GM23248 (cell line): ENCODE results near the gene CHRNE. TPM values are rescaled to one million over a fixed set of nuclear protein-coding genes. Genes with fewer than 3 reads are reported as not detected.

Experiments
- DNase-seq: peaks from one replicate; pipeline ENCODE4 v3.0.0-alpha.2; 2015
- H2AFZ ChIP-seq: fragments of 200-600 bp; sonication (generic); 2 replicates; pipeline ENCODE4 v1.6.1; 2016; ENCODE audit warnings: antibody characterized with exemption
- H3F3A ChIP-seq: fragments of 200-600 bp; sonication (generic); 2 replicates; pipeline ENCODE4 v1.6.1; 2016; ENCODE audit warnings: mild to moderate bottlenecking, antibody characterized with exemption, mixed run types; ENCODE audit not compliant: insufficient read depth
- H3K27ac ChIP-seq: fragments of 200-600 bp; sonication (generic); 2 replicates; pipeline ENCODE4 v1.5.1; 2016; ENCODE audit warnings: mild to moderate bottlenecking
- H3K27me3 ChIP-seq: fragments of 200-600 bp; sonication (generic); replicated peaks from 2 replicates; pipeline ENCODE4 v1.6.1; 2016; ENCODE audit warnings: mild to moderate bottlenecking; ENCODE audit not compliant: insufficient read depth
- H3K36me3 ChIP-seq: fragments of 200-600 bp; sonication (generic); 2 replicates; pipeline ENCODE4 v1.6.1; 2016; ENCODE audit warnings: low read depth, mild to moderate bottlenecking
- H3K4me1 ChIP-seq: fragments of 200-600 bp; sonication (generic); 2 replicates; pipeline ENCODE4 v1.6.1; 2016; ENCODE audit warnings: mild to moderate bottlenecking; ENCODE audit not compliant: insufficient read depth
- H3K4me2 ChIP-seq: fragments of 200-600 bp; sonication (generic); one replicate; pipeline ENCODE4 v1.6.1; 2016; ENCODE audit warnings: mild to moderate bottlenecking; ENCODE audit not compliant: unreplicated experiment
- H3K4me3 ChIP-seq: fragments of 200-600 bp; sonication (generic); 2 replicates; pipeline ENCODE4 v1.5.1; 2016; ENCODE audit warnings: mild to moderate bottlenecking
- H3K79me2 ChIP-seq: fragments of 200-600 bp; sonication (generic); 2 replicates; pipeline ENCODE4 v1.6.1; 2016; ENCODE audit warnings: mild to moderate bottlenecking; ENCODE audit not compliant: insufficient read depth
- H3K9ac ChIP-seq: fragments of 200-600 bp; sonication (generic); 2 replicates; pipeline ENCODE4 v1.6.1; 2016; ENCODE audit warnings: mild to moderate bottlenecking
- H3K9me2 ChIP-seq: fragments of 200-600 bp; sonication (generic); 2 replicates; pipeline ENCODE4 v1.6.1; 2016; ENCODE audit warnings: mixed run types, mild to moderate bottlenecking, moderate library complexity; ENCODE audit not compliant: insufficient read depth
- H3K9me3 ChIP-seq: fragments of 200-600 bp; sonication (generic); one replicate; pipeline ENCODE4 v1.6.1; 2017; ENCODE audit warnings: low read depth
- H4K20me1 ChIP-seq: fragments of 200-600 bp; sonication (generic); 2 replicates; pipeline ENCODE4 v1.6.0; 2016; ENCODE audit not compliant: insufficient read depth
- EZH2 ChIP-seq: fragments of 200-600 bp; sonication (generic); IDR thresholded peaks from 2 replicates; pipeline ENCODE4 v1.6.1; 2018; ENCODE audit warnings: antibody characterized with exemption, mild to moderate bottlenecking; ENCODE audit not compliant: insufficient read depth, poor library complexity, severe bottlenecking
- EZH2phosphoT487 ChIP-seq: fragments of 200-600 bp; sonication (generic); IDR thresholded peaks from 2 replicates; pipeline ENCODE4 v1.6.1; 2018; ENCODE audit warnings: antibody characterized with exemption, moderate library complexity, mild to moderate bottlenecking, low read depth; ENCODE audit not compliant: insufficient read depth
- WGBS, 2 experiments: methylation state at CpG; one replicate each; pipeline ENCODE4 v1.1.6; 2015 to 2017; ENCODE audit warnings: low lambda C conversion rate in 2 of 2, low coverage in 1 of 2; ENCODE audit errors: missing lambda C conversion rate in 2 of 2; 5-methylcytosine and 5-hydroxymethylcytosine counted together
- in situ Hi-C: fragments of 300-500 bp; cut with MboI; formaldehyde crosslinking; loops from 2 replicates; pipeline ENCODE4 v1.15.0; 2020
- polyA plus RNA-seq: library from polyadenylated mRNA; unstranded; fragments of >200 nt; fragmentation: Nextera tagmentation; extraction: Ambion mirVana; gene quantifications from 2 replicates; pipeline ENCODE4 v1.2.1, GENCODE V29; 2016
- total RNA-seq: library from RNA; depleted of rRNA; stranded (reverse); fragments of >200 nt; shearing (Covaris generic); gene quantifications from 2 replicates; pipeline ENCODE4 v1.2.3, GENCODE V29; 2014

CHRNE gene
- total and polyA plus RNA-seq, 2 experiments from 2014 or later, result 0.84 to 0.86 TPM

DNA sequence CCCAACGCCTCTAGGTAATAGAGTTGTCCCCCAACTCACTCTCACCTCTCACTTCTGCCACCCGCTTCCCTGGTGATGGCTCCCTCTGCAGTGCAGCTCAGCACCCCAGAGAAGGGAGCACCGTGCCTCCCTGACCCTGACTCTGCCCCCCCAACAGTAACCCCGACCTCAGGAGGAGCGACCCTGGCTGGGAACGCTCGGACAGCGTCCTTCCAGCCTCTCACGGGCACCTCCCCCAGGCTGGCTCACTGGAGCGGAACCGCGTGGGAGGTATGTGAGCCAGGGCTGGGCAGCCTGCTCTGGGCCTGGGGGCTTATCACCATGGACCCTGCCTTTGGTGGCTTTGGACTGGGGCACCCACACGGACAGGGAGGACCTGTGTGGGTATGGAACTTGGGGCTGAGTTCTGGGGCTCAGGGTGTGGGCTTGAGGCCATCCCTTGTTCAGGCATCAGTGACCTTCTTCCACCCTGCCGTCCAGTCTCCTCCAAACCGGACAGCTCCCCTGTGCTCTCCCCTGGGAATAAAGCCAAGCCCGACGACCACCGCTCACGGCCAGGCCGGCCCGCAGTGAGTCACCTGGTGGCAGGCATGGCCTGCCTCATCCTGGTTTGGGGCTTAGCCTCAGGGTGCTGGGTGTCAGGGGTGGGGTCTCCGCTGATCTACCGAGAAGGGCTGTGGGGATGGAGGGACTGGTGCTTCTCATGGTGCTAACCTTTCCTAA lies 10.2 kb downstream of the CHRNE start:
- no peaks in the 10 kb centered on the region for H3F3A ChIP-seq
- DNase-seq, result no peak

DNA sequence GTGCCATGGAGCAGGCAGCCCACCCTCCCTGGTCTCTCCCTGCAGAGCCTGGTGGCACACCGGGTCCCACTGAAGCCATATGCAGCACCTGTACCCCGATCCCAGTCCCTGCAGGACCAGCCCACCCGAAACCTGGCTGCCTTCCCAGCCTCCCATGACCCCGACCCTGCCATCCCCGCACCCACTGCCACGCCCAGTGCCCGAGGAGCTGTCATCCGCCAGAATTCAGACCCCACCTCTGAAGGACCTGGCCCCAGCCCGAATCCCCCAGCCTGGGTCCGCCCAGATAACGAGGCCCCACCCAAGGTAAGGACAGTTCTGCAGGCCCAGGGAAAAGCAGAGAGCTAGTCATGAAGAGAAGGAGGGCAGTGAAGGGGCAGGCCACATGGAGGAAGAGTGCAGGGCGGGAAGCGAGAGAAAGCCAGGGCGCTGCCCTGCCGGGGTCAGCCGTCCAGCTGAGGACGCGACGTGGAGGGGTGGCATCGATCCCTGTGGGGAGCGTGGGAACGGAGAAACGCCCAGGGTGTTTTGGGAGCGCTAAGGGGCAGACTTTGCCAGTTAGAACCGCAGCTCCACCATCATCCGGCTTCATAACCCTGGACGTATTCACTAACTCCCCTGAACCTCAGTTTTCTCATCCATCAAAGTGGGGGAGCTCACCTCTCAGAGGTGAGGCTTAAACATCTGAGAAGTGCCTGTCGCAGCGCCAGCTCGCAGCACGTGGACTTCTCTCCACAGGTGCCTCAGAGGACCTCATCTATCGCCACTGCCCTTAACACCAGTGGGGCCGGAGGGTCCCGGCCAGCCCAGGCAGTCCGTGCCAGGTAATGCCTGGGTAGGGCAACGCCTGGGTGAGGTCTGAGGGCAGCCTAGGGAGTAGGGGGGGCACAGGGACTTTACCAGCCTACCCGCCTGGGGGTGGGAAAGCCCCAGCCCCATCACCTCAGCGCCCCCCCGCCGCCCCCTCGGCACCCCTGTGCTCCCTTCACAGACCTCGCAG lies 11.2 kb downstream of the CHRNE start:
- no peaks in the 10 kb centered on the region for H3K79me2 ChIP-seq
- H4K20me1 ChIP-seq, result no peaks in the 10 kb centered on the region
- H3K4me1 ChIP-seq, result no peaks in the 10 kb centered on the region
- no peak for TF ChIP-seq EZH2phosphoT487
- in situ Hi-C loops, result loop anchor here (10.0 kb wide), 1 partner anchor 177 kb away; the partner anchor contains the start of gene ARRB2
- H3F3A ChIP-seq, result no peaks in the 10 kb centered on the region
- no peak overlapping the region for H2AFZ ChIP-seq
- H3K36me3 ChIP-seq, result no peaks in the 10 kb centered on the region; the same call in 1 of the 2 replicates
- no peaks in the 10 kb centered on the region for H3K9me3 ChIP-seq
- WGBS, 2 experiments, result 88 to 94% methylated on average over 37 to 42 of the region's 42 CpGs
- no peak overlapping the region for H3K4me3 ChIP-seq
- H3K9ac ChIP-seq, result no peak overlapping the region
- H3K27me3 ChIP-seq, result no peaks in the 10 kb centered on the region
- no peak overlapping the region for H3K27ac ChIP-seq
- DNase-seq, result no peak
- H3K9me2 ChIP-seq, result no peaks in the 10 kb centered on the region
- H3K4me2 ChIP-seq, result no peak overlapping the region

More for the DNA sequence above, 10.2 kb downstream of the CHRNE start:
- H3K9me3 ChIP-seq, result no peaks in the 10 kb centered on the region
- no peaks in the 10 kb centered on the region for H3K27me3 ChIP-seq
- H2AFZ ChIP-seq, result no peak overlapping the region
- no peak overlapping the region for H3K4me2 ChIP-seq
- no peak overlapping the region for H3K4me3 ChIP-seq
- H3K27ac ChIP-seq, result no peak overlapping the region
- TF ChIP-seq EZH2, result no peak
- TF ChIP-seq EZH2phosphoT487, result no peak
- no peaks in the 10 kb centered on the region; the same call in 1 of the 2 replicates for H3K36me3 ChIP-seq
- H3K79me2 ChIP-seq, result no peaks in the 10 kb centered on the region
- no peaks in the 10 kb centered on the region for H4K20me1 ChIP-seq
- no peaks in the 10 kb centered on the region for H3K9me2 ChIP-seq
- H3K9ac ChIP-seq, result no peak overlapping the region
- in situ Hi-C loops, result loop anchor here (10.0 kb wide), 1 partner anchor 178 kb away; the partner anchor contains the start of gene ARRB2
- no peaks in the 10 kb centered on the region for H3K4me1 ChIP-seq
- WGBS, 2 experiments, result 86 to 89% methylated on average over 22 to 23 of the region's 23 CpGs

DNA sequence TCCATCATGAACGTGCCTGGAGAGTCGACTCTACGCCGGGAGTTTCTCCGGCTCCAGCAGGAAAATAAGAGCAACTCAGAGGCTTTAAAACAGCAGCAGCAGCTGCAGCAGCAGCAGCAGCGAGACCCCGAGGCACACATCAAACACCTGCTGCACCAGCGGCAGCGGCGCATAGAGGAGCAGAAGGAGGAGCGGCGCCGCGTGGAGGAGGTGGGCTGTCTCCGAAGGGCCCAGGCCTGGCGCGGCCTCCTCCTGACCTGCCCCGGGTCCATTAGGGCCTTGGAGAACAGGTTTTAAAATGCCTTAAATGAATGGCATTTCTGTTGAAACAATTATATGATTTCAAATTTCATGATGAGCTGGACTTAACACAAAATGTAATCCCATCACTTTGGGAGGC lies 15.3 kb downstream of the CHRNE start:
- Histone ChIP-seq H3K27me3 (no peaks in the 10 kb centered on the region), H3K9ac (no peak overlapping the region), H3K4me1 (no peaks in the 10 kb centered on the region), H4K20me1 (no peaks in the 10 kb centered on the region), H3K4me3 (no peak overlapping the region), H3K79me2 (no peaks in the 10 kb centered on the region), H3K4me2 (no peak overlapping the region), H3K27ac (no peak overlapping the region), H3K36me3 (no peaks in the 10 kb centered on the region; the same call in 1 of the 2 replicates), H3F3A (no peaks in the 10 kb centered on the region), H3K9me2 (no peaks in the 10 kb centered on the region), H2AFZ (no peak overlapping the region), H3K9me3 (no peaks in the 10 kb centered on the region)
- 86 to 91% methylated on average over 18 of the region's 18 CpGs for WGBS, 2 experiments
- DNase-seq, result no peak
- TF ChIP-seq EZH2phosphoT487, result no peak
- no peak for TF ChIP-seq EZH2
- in situ Hi-C loops, result loop anchor here (10.0 kb wide), 1 partner anchor 93 kb away; the partner anchor contains the start of gene PSMB6

DNA sequence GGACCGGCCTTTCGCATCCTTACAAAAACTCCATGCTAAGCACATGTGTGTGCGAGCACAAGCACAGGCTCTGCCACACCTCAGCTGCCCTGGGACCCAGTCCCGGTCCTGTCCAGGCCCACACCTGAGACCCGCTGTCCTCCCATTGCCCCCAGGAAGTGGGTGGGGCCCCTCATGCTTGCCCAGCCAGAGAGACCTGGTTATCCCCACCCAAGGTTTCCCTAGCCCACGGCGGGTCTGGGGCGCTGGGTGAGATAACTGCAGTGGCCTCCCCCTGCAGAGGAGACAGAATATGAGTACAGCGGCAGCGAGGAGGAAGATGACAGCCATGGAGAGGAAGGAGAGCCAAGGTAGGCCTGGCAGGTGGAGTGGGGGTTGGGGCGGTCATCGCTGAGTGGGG lies 16.1 kb downstream of the CHRNE start:
- no peak for DNase-seq
- H3K4me1 ChIP-seq, result no peaks in the 10 kb centered on the region
- no peaks in the 10 kb centered on the region for H3K9me2 ChIP-seq
- no peak overlapping the region for H3K27ac ChIP-seq
- H3K79me2 ChIP-seq, result no peaks in the 10 kb centered on the region
- H3K4me2 ChIP-seq, result no peak overlapping the region
- no peak overlapping the region for H3K9ac ChIP-seq
- H3K9me3 ChIP-seq, result no peaks in the 10 kb centered on the region
- no peaks in the 10 kb centered on the region for H3K27me3 ChIP-seq
- in situ Hi-C loops, result loop anchor here (10.0 kb wide), 1 partner anchor 92 kb away; the partner anchor contains the start of gene PSMB6
- no peaks in the 10 kb centered on the region for H3F3A ChIP-seq
- H3K4me3 ChIP-seq, result no peak overlapping the region
- 95 to 96% methylated on average over 12 of the region's 12 CpGs for WGBS, 2 experiments
- TF ChIP-seq EZH2, result no peak
- no peak for TF ChIP-seq EZH2phosphoT487
- no peaks in the 10 kb centered on the region for H4K20me1 ChIP-seq
- H3K36me3 ChIP-seq, result no peaks in the 10 kb centered on the region; the same call in 1 of the 2 replicates
- H2AFZ ChIP-seq, result no peak overlapping the region
